G401.6 (cell line): ENCODE measurements around the gene AAMP.

Source experiments
- FAIRE-seq: peaks from 2 replicates; lab custom pipeline; 2012; peaks lifted over from hg19 to GRCh38; lab: Jason Lieb, UNC

AAMP gene

DNA sequence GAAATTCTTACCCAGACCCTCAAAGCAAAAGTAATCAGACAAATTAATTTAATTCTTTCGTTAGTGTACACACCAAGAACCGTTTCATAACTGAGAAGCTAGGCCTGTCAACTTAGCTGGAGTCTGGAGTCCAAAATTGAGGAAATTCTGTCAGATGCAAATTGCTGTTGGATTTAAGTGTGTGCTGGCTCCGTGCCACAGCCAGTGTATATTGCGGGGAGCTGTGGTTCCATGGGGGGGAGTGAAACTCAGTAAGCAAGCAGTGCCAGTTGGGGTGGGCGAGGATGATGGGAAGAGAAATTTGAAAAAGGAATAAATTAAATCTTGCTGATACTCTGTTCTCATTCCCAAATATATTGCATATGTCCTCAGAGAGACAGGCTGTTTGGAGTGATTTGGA is 48.9 kb downstream of the AAMP start:
- FAIRE-seq: no peak

DNA sequence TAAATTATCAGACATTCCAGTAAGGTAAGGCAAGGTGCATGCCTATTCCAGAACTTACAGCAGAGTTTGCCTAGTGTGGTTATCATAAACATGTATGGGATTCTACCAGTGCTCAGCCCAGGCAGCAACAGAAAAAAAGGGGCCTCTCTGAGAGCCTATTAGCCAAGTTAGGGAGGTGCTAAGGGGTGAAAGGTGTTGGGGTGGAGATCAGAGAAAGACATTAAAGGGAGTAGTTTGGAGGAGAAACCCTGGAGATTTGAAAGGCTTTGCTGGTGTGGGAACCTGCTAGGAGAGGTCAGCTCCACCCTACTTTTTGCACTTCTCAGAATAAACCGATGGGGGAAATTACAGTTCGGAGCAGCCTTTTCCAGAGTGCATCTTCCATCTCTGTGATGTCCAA is 50.0 kb downstream of the AAMP start:
- no peak for FAIRE-seq

DNA sequence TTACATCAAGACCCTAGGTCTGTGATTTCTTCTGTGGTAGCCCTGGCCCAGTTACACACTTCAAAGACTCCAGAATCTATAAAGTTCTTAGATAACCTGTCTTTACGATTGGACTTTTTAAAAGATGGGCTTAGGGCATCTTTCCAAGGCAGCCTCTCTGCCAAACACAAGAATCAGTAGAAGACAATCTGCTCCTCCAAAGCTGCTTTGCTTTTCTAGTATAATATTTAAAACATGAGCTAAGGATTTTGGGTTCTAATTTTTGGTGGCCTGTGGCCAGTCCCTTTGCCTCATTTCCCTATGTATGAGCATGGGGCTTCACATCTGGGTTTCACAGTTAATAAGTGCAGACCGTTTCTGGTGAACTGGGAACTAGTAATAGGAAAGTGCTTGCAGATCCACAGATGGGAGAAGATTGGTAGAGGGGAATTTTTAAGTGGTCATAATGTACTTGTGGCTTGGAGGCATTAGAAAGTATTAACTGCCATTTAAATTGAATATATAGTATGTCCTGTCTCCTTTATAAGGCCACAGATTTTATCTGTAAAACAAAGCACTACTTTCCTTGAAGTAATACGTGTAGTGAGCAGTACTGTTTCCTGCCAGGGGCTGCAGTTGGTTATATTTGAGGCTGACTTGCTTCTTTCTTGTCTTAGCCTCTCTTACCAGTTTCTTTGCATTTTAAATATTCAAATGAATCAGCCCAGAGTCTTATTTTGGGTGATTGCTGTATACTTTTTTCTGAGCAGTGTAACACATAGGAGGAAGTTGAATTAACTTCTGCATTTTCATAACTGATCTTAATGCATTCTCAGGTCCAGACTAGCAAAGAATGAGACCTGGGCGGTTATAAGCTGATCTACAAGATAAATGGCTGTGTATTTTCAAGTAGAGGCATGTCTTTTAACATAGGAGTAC is 51.4 kb downstream of the AAMP start:
- no peak for FAIRE-seq

DNA sequence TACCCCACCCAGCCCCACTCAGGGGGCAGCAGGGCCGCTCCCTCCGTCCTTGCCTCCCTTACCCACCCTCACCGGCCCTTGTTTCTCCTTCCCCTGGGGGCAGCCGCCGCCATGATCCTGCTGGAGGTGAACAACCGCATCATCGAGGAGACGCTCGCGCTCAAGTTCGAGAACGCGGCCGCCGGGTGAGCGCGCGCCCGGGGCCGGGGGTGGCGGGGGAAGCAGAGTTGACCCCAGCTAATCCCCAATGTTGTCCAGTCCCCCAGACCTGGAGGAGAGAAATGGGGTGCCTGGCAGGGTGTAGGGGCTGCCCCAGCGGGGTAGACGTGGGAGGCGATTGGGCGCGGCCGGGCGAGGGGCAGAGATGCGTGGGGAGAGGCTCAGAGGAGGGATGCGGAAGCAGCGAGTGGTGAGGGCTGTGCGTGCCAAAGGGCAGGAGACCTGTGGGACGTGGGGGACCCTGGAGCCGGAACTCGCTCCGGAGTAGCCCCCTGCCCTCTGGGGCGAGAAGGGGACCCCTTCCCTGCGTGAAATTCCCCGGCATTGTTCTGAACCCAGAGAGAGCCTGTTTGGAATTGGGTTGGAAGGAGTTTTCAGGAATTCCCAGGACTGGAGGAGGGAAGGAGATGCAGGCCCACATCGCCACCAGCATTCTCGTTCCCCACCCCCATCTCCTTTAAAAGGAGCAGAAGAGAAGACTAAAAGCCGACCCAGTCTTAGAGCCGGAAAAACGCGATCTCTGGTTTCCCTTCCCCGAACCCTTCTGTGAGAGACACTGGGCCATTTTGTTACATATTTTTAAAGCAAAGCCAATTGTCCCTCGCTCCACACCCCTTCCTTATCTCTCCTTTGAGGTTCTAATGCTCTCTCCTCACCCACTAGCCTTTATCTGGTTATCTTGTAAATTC is 52.3 kb downstream of the AAMP start:
- FAIRE-seq: no peak

DNA sequence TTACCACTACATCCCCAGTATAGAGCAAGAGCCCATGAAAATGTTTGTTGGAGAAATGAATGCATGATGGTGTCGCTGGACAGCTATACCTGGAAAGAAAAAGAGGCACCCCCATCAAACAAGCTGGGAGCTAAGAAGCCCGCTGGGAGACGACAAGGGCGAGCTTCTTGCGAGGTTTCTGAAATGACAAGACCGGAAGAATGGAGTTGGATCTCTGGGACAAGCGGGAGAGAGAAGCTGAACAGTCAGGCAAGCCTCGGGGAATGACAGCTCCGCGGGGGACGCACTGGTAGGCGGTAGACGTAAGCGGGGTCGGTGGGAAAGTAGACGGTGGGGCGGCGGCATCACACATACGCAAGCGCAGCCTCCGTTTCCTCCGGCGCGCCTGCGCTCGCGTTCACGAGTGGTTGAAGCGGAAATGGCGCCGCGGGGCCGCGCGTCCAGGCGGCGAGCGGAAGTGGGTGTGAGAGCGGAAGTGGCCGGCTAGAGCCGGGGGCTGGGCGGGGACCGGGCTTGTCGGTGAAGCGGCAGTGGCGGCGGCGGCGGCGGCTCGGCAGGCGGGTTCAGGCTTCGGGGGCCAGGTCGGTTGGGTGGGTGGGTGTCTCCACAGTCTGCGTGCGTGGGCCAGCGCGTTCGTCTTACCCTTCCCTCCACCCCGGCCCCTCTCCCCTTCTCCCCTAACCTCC is 53.1 kb downstream of the AAMP start, which contains the start of gene ARPC2:
ARPC2 (plus strand) TSS at position 516 of the 686 bp plus-strand sequence. CDS start 282 bp downstream, outside the sequence.
- peak; percentile 37 for FAIRE-seq

DNA sequence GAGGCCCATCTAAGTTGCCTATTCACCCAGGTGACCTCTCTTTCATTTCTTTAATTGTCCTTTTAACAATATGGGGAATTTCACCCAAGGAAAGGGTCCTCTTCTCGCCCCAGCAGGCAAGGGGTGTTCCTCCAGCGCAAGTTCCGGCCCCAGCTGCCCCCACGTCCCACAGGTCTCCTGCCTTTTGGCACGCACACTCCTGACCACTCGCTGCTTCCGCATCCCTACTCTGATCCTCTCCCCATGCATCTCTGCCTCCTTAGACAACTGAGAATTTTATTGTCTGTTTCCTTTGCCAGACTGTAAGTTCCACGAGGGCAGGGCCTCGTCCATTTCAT is 53.6 kb downstream of the AAMP start:
- no peak for FAIRE-seq
